HepG2 (cell line): ENCODE measurements around the gene ADAT3. TPM values are rescaled to one million over a fixed set of nuclear protein-coding genes. Genes with fewer than 3 reads are reported as not detected.
A peak's percentile ranks its signal among the peaks of the same experiment; 100 is the strongest.

Experiments used
- FOXA3 ChIP-seq: IDR thresholded peaks from 2 replicates; pipeline ENCODE4 v1.6.1; 2016; ENCODE audit warnings: missing genetic modification reagents, missing compliant biosample characterization
- KDM6A ChIP-seq: IDR thresholded peaks from 2 replicates; pipeline ENCODE4 v1.6.1; 2016; ENCODE audit warnings: low read depth
- KMT2B ChIP-seq: IDR thresholded peaks from 2 replicates; pipeline ENCODE4 v1.6.1; 2016; ENCODE audit warnings: missing genetic modification reagents, missing compliant biosample characterization
- PLRG1 ChIP-seq: fragments of 450-650 bp; conservative IDR thresholded peaks from 2 replicates; pipeline ENCODE4 v1.6.1; 2016
- POLR2AphosphoS2 ChIP-seq: IDR thresholded peaks from 2 replicates; pipeline ENCODE4 v1.6.1; 2011; ENCODE audit warnings: low read depth, low read length, improper control_type of control experiment
- POLR2G ChIP-seq: fragments of 200-400 bp; formaldehyde crosslinking; IDR thresholded peaks from 2 replicates; pipeline ENCODE4 v1.6.1; 2018; ENCODE audit warnings: mild to moderate bottlenecking, low read depth, low read length, moderate library complexity
- REPIN1 ChIP-seq: sonication (generic); formaldehyde crosslinking; IDR thresholded peaks from 2 replicates; pipeline ENCODE4 v1.8.0; 2022; ENCODE audit warnings: missing genetic modification reagents, low read depth, mild to moderate bottlenecking, borderline replicate concordance
- SRF ChIP-seq: IDR thresholded peaks from 2 replicates; pipeline ENCODE4 v1.6.1; 2011; ENCODE audit warnings: mild to moderate bottlenecking, low read depth, low read length, moderate library complexity
- STAG1 ChIP-seq: sonication (generic); formaldehyde crosslinking; IDR thresholded peaks from 2 replicates; pipeline ENCODE4 v1.4.0; 2020; ENCODE audit warnings: missing genetic modification reagents
- TBP ChIP-seq: sonication (generic); formaldehyde crosslinking; IDR thresholded peaks from 2 replicates; pipeline ENCODE4 v1.5.0; 2020; ENCODE audit warnings: missing genetic modification reagents
- THAP11 ChIP-seq: IDR thresholded peaks from 2 replicates; pipeline ENCODE4 v1.6.1; 2016; ENCODE audit warnings: missing biosample characterization, missing genetic modification reagents
- YEATS2 ChIP-seq: sonication (generic); formaldehyde crosslinking; IDR thresholded peaks from 2 replicates; pipeline ENCODE4 v1.4.0; 2020; ENCODE audit warnings: missing genetic modification reagents, borderline replicate concordance
- ZBTB7B ChIP-seq: sonication (generic); formaldehyde crosslinking; IDR thresholded peaks from 2 replicates; pipeline ENCODE4 v1.4.0; 2020; ENCODE audit warnings: missing genetic modification reagents
- ZFAT ChIP-seq: sonication (generic); formaldehyde crosslinking; conservative IDR thresholded peaks from 2 replicates; pipeline ENCODE4 v1.8.1; 2023; ENCODE audit warnings: missing genetic modification reagents, inconsistent platforms
- ZIK1 ChIP-seq: sonication (generic); formaldehyde crosslinking; IDR thresholded peaks from 2 replicates; pipeline ENCODE4 v1.5.0; 2020; ENCODE audit warnings: mild to moderate bottlenecking, low read depth, missing genetic modification reagents, borderline replicate concordance
- ZNF180 ChIP-seq: sonication (generic); formaldehyde crosslinking; IDR thresholded peaks from 2 replicates; pipeline ENCODE4 v1.4.0; 2020; ENCODE audit warnings: low read depth, missing genetic modification reagents, borderline replicate concordance
- ZNF317 ChIP-seq: sonication (generic); formaldehyde crosslinking; IDR thresholded peaks from 2 replicates; pipeline ENCODE4 v1.5.0; 2020; ENCODE audit warnings: mild to moderate bottlenecking, missing genetic modification reagents
- ZNF496 ChIP-seq: sonication (generic); formaldehyde crosslinking; IDR thresholded peaks from 2 replicates; pipeline ENCODE4 v1.8.1; 2023; ENCODE audit warnings: mild to moderate bottlenecking, moderate library complexity, missing genetic modification reagents; ENCODE audit not compliant: insufficient replicate concordance
- ZNF614 ChIP-seq: IDR thresholded peaks from 2 replicates; pipeline ENCODE4 v1.6.1; 2018; ENCODE audit warnings: missing biosample characterization, missing genetic modification reagents, inconsistent platforms, borderline replicate concordance
- ZNF879 ChIP-seq: sonication (generic); formaldehyde crosslinking; IDR thresholded peaks from 2 replicates; pipeline ENCODE4 v1.8.1; 2023; ENCODE audit warnings: missing genetic modification reagents
- polyA plus RNA-seq, 8 experiments: library from polyadenylated mRNA; depleted of rRNA in 3 of 8; stranded (reverse) in 7 of 8; unstranded in 1 of 8; fragments of >200 nt; fragmentation: Illumina TruSeq in 4 of 8; extraction: Trizol in 4 of 8; gene quantifications; 2 replicates each; pipeline versions ENCODE4 v1.2.1 to v1.2.3, GENCODE V29; 2011 to 2016; ENCODE audit warnings: low read depth in 4 of 8, missing spikeins in 1 of 8, mixed read lengths in 1 of 8; ENCODE audit not compliant: insufficient read depth in 1 of 8
- total RNA-seq, 5 experiments: library from RNA; depleted of rRNA; stranded (reverse); fragments of >200 nt; fragmentation: Illumina TruSeq; extraction: Trizol; gene quantifications; 2 replicates each; pipeline ENCODE4 v1.2.3, GENCODE V29; 2016; ENCODE audit warnings: low read depth in 1 of 5
- TF ChIP-seq, protein P1 (sequence below): IDR thresholded peaks from 2 replicates; pipeline ENCODE4 v1.6.1; 2016; ENCODE audit warnings: missing biosample characterization, missing genetic modification reagents, low read depth
- TF ChIP-seq, protein P2 (sequence below): sonication (generic); formaldehyde crosslinking; IDR thresholded peaks from 2 replicates; pipeline ENCODE4 v1.5.0; 2020; ENCODE audit warnings: missing genetic modification reagents
- TF ChIP-seq, protein P3 (sequence below): sonication (generic); formaldehyde crosslinking; IDR thresholded peaks from 2 replicates; pipeline ENCODE4 v1.9.0; 2021; ENCODE audit warnings: missing genetic modification reagents, borderline replicate concordance
- TF ChIP-seq, protein P4 (sequence below): sonication (generic); formaldehyde crosslinking; IDR thresholded peaks from 2 replicates; pipeline ENCODE4 v1.8.1; 2023; ENCODE audit warnings: mild to moderate bottlenecking, missing genetic modification reagents
- TF ChIP-seq, protein P5 (sequence below): sonication (generic); formaldehyde crosslinking; IDR thresholded peaks from 2 replicates; pipeline ENCODE4 v1.8.0; 2023; ENCODE audit warnings: mild to moderate bottlenecking, missing genetic modification reagents

The ADAT3 gene
- total and polyA plus RNA-seq, 2 of the 13 experiments (the other 11 are each of a cell fraction or from before 2014, with no cell fraction given), result 0.95 to 3.5 TPM

DNA sequence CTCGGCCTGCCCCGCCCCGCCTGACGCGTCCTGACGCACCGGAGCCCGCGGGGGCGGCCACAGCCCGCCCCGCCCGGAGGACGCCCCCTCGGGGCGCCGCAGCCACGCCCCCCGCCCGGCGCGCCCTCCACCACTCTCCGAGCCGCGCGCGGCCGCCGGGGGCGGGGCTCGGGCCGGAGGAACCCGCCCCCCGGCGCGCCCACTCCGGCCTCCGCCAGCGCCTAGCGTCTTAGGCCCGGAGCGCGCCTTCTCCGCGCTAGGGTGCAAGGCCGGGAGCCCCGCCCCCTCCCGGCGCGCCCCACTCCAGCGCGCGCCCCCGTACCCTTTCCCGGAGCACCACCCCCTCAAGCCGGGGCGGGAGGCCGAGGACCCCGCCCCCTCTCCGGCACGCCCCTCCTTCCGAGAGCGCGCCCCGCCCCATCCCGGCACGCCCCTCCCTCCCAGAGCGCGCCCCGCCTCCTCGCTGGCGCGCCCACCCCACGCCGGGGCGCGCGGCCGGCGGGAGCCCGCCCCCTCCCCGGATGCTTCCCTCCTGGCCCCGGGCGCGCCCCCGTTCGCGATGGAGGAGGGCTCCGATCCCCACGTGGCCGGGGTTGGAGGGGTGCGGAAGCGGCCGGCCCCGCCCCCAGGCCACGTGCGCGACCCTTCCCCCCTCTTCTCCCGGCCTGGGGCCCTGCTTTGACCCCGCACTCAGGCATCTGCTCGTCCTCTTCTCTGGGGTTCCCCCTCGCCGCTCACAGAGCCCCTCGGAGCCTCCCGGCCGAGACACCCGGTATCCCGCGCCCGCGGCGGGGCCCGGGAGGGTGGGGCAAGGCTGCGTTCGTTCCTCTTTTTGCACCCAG lies 41.3 kb upstream of the ADAT3 start (continued):
- TF ChIP-seq, protein P1, sequence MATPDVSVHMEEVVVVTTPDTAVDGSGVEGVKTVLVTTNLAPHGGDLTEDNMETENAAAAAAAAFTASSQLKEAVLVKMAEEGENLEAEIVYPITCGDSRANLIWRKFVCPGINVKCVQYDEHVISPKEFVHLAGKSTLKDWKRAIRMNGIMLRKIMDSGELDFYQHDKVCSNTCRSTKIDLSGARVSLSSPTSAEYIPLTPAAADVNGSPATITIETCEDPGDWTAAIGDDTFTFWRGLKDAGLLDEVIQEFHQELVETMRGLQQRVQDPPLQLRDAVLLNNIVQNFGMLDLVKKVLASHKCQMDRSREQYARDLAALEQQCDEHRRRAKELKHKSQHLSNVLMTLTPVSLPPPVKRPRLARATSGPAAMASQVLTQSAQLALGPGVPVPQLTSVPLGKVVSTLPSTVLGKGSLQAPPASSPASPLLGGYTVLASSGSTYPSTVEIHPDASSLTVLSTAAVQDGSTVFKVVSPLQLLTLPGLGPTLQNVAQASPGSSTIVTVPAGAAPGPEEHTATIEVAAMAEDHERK (CRISPR knock-in tag), result no peak
- no peak for TF ChIP-seq FOXA3 (CRISPR knock-in tag)
- no peak for TF ChIP-seq STAG1 (CRISPR knock-in tag)
- no peak for TF ChIP-seq ZNF879 (CRISPR knock-in tag)
- peak; percentile 54; the same call in 1 of the 2 replicates for TF ChIP-seq THAP11
- no peak for TF ChIP-seq TBP (CRISPR knock-in tag)
- TF ChIP-seq REPIN1 (CRISPR knock-in tag), result no peak
- no peak for TF ChIP-seq SRF
- TF ChIP-seq POLR2AphosphoS2, result no peak
- peak; percentile 70 for TF ChIP-seq POLR2G
- TF ChIP-seq, protein P2, sequence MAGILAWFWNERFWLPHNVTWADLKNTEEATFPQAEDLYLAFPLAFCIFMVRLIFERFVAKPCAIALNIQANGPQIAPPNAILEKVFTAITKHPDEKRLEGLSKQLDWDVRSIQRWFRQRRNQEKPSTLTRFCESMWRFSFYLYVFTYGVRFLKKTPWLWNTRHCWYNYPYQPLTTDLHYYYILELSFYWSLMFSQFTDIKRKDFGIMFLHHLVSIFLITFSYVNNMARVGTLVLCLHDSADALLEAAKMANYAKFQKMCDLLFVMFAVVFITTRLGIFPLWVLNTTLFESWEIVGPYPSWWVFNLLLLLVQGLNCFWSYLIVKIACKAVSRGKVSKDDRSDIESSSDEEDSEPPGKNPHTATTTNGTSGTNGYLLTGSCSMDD (CRISPR knock-in tag), result no peak
- no peak for TF ChIP-seq ZFAT (CRISPR knock-in tag)
- TF ChIP-seq PLRG1, result no peak
- TF ChIP-seq, protein P3, sequence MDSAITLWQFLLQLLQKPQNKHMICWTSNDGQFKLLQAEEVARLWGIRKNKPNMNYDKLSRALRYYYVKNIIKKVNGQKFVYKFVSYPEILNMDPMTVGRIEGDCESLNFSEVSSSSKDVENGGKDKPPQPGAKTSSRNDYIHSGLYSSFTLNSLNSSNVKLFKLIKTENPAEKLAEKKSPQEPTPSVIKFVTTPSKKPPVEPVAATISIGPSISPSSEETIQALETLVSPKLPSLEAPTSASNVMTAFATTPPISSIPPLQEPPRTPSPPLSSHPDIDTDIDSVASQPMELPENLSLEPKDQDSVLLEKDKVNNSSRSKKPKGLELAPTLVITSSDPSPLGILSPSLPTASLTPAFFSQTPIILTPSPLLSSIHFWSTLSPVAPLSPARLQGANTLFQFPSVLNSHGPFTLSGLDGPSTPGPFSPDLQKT (CRISPR knock-in tag), result no peak
- TF ChIP-seq, protein P4, sequence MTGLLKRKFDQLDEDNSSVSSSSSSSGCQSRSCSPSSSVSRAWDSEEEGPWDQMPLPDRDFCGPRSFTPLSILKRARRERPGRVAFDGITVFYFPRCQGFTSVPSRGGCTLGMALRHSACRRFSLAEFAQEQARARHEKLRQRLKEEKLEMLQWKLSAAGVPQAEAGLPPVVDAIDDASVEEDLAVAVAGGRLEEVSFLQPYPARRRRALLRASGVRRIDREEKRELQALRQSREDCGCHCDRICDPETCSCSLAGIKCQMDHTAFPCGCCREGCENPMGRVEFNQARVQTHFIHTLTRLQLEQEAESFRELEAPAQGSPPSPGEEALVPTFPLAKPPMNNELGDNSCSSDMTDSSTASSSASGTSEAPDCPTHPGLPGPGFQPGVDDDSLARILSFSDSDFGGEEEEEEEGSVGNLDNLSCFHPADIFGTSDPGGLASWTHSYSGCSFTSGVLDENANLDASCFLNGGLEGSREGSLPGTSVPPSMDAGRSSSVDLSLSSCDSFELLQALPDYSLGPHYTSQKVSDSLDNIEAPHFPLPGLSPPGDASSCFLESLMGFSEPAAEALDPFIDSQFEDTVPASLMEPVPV, result no peak
- TF ChIP-seq YEATS2 (CRISPR knock-in tag), result peak; percentile 45; the same call in 1 of the 2 replicates
- no peak; the same call in 1 of the 2 replicates for TF ChIP-seq ZIK1 (CRISPR knock-in tag)
- no peak for TF ChIP-seq KDM6A (CRISPR knock-in tag)
- peak; percentile 71; the same call in 1 of the 2 replicates for TF ChIP-seq ZNF317 (CRISPR knock-in tag)
- TF ChIP-seq KMT2B (CRISPR knock-in tag), result no peak; the same call in 1 of the 2 replicates
- TF ChIP-seq ZNF614, result no peak
- no peak for TF ChIP-seq ZBTB7B
- TF ChIP-seq ZNF180 (CRISPR knock-in tag), result no peak
- TF ChIP-seq, protein P5, sequence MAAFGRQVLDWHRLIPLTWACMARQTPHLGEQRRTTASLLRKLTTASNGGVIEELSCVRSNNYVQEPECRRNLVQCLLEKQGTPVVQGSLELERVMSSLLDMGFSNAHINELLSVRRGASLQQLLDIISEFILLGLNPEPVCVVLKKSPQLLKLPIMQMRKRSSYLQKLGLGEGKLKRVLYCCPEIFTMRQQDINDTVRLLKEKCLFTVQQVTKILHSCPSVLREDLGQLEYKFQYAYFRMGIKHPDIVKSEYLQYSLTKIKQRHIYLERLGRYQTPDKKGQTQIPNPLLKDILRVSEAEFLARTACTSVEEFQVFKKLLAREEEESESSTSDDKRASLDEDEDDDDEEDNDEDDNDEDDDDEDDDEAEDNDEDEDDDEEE, result no peak
- TF ChIP-seq ZNF496 (CRISPR knock-in tag), result no peak
